ENCODE measurements around the gene TMOD3.

The TMOD3 gene

GRCh38 chr15:51828621-51829375, 655 bp upstream of the TMOD3 start:
- DNase-seq = no peak

DNA sequence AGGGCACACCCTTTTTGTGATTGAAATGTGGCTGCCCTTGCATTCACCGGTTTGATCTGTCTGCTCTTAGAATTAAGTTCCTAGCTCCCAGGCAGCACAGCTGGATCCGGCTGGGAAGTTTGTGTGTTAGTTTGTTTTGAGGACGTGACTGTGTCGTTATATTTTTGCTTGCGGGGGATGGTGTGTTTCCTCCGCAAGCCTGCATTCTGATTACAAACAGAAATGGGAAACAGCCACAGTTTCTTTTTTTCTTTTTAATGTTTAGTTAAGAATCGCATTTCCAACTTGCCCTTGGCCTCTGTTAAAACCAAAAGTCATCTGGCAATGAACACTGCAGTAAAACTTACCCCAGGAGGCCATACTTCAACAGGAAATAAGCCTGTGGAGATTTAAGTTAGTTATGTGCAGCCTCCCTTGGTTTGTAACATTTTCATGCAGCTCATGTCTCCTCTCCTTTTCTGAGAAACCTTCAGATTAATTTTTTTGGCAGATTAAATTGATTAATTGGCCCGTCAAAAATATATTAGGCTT, 888 bp downstream of the TMOD3 start:
- DNase-seq = no peak

- DNase-seq = no peak
Measured at GRCh38 chr15:51833772-51834171, 4.3 kb downstream of the TMOD3 start.

- no peak for DNase-seq
Measured at GRCh38 chr15:51837792-51838251, 8.4 kb downstream of the TMOD3 start.

- DNase-seq = no peak
Measured at GRCh38 chr15:51838270-51838669, 8.8 kb downstream of the TMOD3 start.

GRCh38 chr15:51840692-51841091, 11.2 kb downstream of the TMOD3 start:
- no peak for DNase-seq

- DNase-seq = no peak
Measured at GRCh38 chr15:51841406-51842040, 12.1 kb downstream of the TMOD3 start.

DNA sequence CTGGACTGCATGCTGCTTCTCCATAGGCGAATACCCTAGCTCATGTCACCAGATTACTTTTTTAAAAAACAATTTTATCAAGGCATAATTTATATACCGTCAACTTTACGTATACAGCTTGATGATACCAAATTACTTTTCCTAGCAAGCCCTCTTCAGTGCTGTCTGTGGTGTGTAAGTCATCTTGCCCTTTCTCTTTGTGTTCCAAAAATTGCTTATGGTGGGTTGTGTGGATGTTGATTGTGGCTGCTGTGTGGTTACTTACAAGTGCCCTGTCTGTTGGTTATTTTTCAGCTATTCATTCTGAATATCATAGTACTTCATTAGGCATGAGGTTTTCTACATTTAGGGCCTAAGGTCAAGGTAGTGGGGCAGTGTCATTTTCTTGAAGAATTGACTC, 12.8 kb downstream of the TMOD3 start:
- DNase-seq = no peak

DNA sequence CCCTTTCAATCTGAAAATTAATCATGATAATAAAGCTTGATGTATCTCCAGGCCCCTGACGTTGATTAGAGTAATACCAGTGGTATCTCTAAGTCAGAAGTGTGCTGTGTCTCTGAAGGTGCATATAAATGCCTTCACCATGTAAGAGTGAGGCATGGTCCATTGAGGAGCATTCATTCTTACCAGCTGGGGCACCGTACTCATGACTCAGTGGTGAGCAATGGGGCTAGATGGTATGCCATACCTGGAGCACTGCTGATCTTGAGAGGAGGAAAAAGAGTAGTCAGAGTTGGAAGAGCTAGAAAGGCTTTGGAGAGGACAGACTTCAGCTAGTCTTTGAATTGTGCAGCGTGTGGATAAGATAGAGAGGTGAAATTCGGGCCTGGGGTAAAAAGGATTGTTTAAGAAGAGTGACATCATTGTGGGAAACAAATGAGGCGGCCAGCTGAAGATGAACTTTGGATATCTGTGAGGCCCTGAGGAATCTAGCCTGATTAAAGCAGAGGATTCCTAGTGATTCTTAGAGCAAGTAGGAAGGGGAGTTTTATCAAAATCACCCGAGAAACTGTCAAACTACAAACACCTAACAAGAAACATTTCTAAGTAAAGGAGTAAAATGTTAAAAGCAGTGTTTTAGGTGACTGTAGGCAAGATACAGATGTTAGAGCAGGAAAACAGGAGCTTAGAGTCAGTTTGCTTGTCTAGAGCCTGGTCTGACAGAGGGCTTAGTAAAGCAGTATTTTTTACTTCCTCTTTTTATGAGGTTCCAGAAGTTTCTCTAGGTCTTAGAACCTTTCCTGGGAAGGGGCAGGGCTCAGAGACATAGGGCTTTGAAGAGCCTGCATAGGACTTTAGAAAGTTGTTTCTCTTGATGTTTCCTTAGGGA, 13.6 kb downstream of the TMOD3 start:
- peak; percentile 34 for DNase-seq

GRCh38 chr15:51844747-51845426, 15.4 kb downstream of the TMOD3 start:
- no peak for DNase-seq

GRCh38 chr15:51846066-51846462, 16.6 kb downstream of the TMOD3 start:
- no peak for DNase-seq

GRCh38 chr15:51846463-51847230, 17.2 kb downstream of the TMOD3 start:
- no peak for DNase-seq

DNA sequence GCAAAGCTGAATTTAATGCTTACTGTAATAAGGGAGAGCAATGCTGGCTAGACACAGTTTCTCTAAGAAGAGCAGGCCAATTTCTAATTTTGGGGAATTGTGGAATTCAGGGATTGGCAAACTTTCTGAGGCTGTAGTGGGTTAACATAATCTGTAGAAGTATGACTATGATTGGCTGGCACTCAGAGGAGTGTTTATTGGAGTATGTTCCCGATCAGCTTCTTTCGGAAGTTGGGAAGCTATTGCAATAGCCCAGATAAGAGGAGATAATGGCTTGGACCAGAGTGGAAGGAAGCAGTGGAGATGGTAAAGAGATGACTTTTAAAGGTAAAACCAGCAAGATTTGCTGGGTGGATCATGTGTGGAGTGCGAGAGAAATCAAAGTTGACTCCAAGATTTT, 19.4 kb downstream of the TMOD3 start:
- no peak for DNase-seq

- no peak for DNase-seq
Measured at GRCh38 chr15:51849860-51850259, 20.4 kb downstream of the TMOD3 start.

DNA sequence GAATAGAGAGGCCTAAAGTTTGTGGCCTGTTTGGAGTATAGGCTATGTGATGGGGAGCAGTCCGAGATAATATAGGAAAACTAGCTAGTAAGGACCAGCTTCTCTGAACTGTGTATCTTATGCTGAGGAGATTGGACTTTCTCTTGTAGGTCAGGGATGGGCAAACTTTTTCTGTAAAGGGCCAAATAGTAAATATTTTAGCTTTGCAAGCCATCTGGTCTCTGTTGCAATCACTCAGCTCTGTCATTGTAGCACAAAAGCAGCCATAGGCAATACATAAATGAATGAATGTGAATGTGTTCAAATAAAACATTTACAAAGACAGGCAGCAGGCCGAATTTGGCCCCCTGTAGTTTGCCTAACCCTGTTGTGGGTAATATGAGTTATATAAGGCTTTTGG, 24.5 kb downstream of the TMOD3 start:
- DNase-seq = no peak

- DNase-seq = no peak
Measured at GRCh38 chr15:51855612-51856011, 26.2 kb downstream of the TMOD3 start.

DNA sequence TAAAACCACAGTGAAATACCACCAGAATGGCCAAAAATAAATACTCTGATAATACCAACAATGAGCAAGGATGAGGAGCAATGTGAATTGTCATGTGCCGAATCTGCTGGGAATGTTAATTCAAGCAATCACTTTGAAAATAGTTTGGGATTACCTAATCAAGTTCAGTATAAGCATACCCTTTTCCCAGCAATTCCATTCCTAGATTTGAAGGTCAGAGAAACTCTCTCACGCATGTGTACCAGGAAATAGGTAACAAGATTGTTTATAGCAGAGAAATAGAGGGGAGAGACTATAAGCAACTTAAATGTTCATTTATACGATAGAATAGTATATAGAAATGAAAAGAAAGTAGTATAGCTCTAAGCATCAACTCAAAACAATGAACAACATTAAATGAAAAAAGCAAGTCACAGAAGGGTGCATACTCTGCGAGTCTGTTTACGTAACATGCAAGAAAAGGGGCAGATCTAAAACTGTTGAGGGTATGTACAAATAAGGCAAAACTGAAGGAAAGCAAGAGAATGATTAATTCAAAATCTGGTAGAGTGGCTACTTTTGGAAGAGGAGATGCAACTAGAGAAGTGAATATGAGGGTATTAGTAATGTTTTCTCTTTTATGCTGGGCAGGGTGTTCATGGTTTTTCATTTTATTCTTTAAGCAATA, 27.4 kb downstream of the TMOD3 start:
- DNase-seq = no peak

- DNase-seq = peak; percentile 64
Measured at GRCh38 chr15:51861557-51862359, 32.3 kb downstream of the TMOD3 start.

DNA sequence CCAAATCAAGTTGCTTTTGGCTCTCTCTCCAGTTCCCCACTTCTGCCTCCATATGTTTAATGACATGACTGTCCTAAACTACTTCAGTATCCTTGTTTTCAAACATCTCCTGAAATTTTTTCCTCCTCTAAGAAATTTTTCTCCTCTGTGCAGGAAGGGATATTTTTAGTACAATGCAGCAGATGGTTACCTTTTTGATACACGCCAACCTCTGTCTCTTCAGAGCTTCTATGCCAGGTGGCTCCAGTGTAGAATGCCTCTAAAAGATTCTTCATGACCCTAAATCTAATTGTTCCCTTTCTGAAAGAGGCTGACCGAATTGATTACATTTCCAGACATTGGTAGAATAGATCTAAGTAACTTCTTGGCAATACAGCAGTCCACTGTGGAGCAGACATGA, 33.7 kb downstream of the TMOD3 start:
- DNase-seq = no peak

DNA sequence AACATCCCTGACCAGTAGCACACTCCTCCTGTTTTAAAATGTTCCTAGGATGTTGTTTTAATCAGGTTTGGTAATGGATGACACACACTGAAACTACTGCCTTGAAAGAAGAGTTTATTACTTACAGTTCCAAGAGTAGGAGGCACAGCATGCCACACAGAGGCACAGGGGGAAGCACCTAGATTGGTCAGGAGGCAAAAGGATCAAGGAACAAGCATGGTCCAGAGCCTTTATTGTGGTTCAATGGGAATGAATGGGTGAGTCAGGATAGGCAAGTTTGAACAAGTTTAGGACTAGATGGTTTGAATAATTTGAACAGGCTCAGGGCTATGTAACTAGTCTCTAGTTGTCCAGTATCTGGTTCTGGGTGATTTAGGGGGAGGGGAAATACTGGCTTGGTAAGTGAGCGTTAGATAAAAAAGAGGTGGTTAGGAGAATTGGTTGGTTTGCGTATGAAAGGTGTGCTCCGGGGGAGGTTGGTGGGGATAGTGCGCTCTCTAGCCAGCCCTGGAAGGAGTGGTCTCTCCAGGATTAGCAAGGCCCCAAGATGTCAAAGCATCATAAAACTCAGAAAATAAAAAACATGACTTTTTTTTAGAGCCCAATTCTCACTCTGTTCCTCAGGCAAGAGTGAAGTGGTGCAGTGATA, 35.1 kb downstream of the TMOD3 start:
- peak; percentile 30 for DNase-seq
